Chondrocyte (in vitro differentiated cells): ENCODE measurements around the gene LHX6. TPM values are rescaled to one million over a fixed set of nuclear protein-coding genes. Genes with fewer than 3 reads are reported as not detected.

ENCODE experiments used
- DNase-seq: peaks from one replicate; pipeline ENCODE4 v3.0.0; 2021; ENCODE audit warnings: mixed read lengths, low spot score
- H3K27ac Mint-ChIP-seq: one replicate; pipeline ENCODE4 v1.8.0; 2021; ENCODE audit warnings: mild to moderate bottlenecking, moderate library complexity, mixed read lengths; ENCODE audit not compliant: unreplicated experiment
- H3K27me3 Mint-ChIP-seq: 2 replicates; pipeline ENCODE4 v1.8.0; 2021; ENCODE audit warnings: low read depth, mixed read lengths
- H3K36me3 Mint-ChIP-seq: 2 replicates; pipeline ENCODE4 v1.8.0; 2021; ENCODE audit warnings: low read depth, mixed read lengths
- H3K4me1 Mint-ChIP-seq: 2 replicates; pipeline ENCODE4 v1.8.0; 2021; ENCODE audit warnings: low read depth, mild to moderate bottlenecking, mixed read lengths
- H3K4me3 Mint-ChIP-seq: one replicate; pipeline ENCODE4 v1.8.0; 2021; ENCODE audit warnings: mild to moderate bottlenecking, moderate library complexity, mixed read lengths; ENCODE audit not compliant: unreplicated experiment
- H3K9me3 Mint-ChIP-seq: 2 replicates; pipeline ENCODE4 v1.8.0; 2021; ENCODE audit warnings: low read depth, mixed read lengths
- total RNA-seq: library from RNA; stranded (reverse); gene quantifications from 3 replicates; pipeline ENCODE4 v1.2.1, GENCODE V29; 2021
- TF ChIP-seq, protein P1 (sequence below): fragments of 200-600 bp; sonication (generic); IDR thresholded peaks from 2 replicates; pipeline ENCODE4 v1.5.0; 2021; ENCODE audit warnings: antibody characterized with exemption, mild to moderate bottlenecking, moderate library complexity

The LHX6 gene
- total RNA-seq, 1 donor from 2014 or later = not detected

DNA sequence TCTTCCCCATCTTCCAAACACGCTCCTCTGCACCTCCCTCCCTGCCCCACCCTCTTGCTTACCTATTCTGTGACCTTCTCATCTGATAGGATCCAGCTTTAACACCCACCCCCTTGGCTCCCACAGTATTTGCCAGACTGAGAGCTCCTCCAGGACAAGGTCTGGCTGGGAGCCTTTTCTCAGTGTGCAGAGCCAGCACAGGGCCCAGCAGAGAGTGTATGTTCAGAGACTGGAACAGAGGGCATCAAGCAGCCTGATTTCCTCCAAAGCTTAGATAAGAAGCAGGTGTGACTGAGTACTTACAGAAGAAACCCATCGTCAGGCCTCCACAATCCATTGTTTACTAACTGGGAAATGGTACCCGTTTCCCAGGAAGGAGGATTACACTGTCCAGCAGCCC lies 26.6 kb downstream of the LHX6 start:
- no peak for DNase-seq
- TF ChIP-seq, protein P1, sequence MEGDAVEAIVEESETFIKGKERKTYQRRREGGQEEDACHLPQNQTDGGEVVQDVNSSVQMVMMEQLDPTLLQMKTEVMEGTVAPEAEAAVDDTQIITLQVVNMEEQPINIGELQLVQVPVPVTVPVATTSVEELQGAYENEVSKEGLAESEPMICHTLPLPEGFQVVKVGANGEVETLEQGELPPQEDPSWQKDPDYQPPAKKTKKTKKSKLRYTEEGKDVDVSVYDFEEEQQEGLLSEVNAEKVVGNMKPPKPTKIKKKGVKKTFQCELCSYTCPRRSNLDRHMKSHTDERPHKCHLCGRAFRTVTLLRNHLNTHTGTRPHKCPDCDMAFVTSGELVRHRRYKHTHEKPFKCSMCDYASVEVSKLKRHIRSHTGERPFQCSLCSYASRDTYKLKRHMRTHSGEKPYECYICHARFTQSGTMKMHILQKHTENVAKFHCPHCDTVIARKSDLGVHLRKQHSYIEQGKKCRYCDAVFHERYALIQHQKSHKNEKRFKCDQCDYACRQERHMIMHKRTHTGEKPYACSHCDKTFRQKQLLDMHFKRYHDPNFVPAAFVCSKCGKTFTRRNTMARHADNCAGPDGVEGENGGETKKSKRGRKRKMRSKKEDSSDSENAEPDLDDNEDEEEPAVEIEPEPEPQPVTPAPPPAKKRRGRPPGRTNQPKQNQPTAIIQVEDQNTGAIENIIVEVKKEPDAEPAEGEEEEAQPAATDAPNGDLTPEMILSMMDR = no peak
- peaks cover 18% of the 10 kb centered on the region for H3K27me3 Mint-ChIP-seq
- no peak overlapping the region for H3K4me3 Mint-ChIP-seq
- H3K9me3 Mint-ChIP-seq = no peaks in the 10 kb centered on the region
- H3K36me3 Mint-ChIP-seq = no peaks in the 10 kb centered on the region
- H3K27ac Mint-ChIP-seq = no peak overlapping the region
- peaks cover 33% of the 10 kb centered on the region for H3K4me1 Mint-ChIP-seq

DNA sequence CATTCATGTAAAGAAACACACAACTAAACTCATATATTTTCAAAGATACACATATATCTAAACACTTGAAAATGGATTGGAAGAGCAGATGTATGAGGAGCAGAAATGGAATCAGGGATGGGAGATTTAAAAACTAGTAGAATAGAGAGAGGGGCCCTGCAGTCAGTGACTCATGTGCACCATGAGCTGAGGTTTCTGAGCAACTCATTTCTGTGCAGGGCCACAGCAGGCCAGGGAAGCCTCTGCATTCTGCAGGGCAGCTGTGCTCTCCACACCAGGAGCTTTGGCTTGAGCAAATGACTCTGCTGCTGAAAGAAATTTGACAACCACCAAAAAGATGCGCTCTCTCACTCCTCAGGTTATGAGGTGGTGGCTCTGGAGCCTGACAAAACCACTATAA lies 27.1 kb downstream of the LHX6 start:
- TF ChIP-seq, protein P1 = no peak
- no peaks in the 10 kb centered on the region for H3K36me3 Mint-ChIP-seq
- H3K9me3 Mint-ChIP-seq = no peaks in the 10 kb centered on the region
- H3K4me1 Mint-ChIP-seq = peaks cover 28% of the 10 kb centered on the region
- peaks cover 23% of the 10 kb centered on the region for H3K27me3 Mint-ChIP-seq
- no peak overlapping the region for H3K27ac Mint-ChIP-seq
- DNase-seq = no peak
- no peak overlapping the region for H3K4me3 Mint-ChIP-seq

DNA sequence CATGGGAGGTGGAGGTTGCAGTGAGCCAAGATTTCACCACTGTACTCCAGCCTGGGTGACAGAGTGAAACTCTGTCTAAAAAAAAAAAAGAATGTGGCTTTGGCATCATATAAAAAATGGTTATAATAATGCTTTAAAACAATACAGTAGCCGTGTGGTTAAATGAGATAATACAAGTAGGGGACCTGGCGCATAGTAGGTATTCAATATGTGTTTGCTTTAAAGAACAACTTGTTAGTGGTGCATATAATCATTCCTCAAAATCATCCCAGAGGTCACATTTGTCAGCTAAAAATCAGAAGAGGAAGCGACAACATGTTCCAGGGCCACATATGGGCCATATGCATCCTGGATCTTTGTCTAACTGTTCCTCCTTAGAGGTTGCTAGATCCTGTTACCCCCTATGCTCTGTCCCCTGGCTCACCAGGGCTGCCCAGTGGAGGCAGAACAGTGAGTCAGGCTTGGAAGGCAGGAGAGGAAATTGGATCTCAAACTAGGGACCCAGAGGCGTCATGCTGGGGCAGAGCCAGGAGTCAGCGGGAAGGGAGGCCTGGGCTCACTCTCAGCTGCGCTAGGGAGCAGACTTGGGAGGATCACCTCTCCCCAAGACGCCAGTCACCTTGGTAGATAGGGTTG lies 27.7 kb downstream of the LHX6 start:
- TF ChIP-seq, protein P1 = no peak
- Mint-ChIP-seq H3K9me3 (no peaks in the 10 kb centered on the region), H3K36me3 (no peaks in the 10 kb centered on the region), H3K27ac (peak overlapping the region; percentile 38), H3K4me1 (peaks cover 22% of the 10 kb centered on the region), H3K27me3 (peaks cover 24% of the 10 kb centered on the region), H3K4me3 (no peak overlapping the region)
- no peak for DNase-seq

DNA sequence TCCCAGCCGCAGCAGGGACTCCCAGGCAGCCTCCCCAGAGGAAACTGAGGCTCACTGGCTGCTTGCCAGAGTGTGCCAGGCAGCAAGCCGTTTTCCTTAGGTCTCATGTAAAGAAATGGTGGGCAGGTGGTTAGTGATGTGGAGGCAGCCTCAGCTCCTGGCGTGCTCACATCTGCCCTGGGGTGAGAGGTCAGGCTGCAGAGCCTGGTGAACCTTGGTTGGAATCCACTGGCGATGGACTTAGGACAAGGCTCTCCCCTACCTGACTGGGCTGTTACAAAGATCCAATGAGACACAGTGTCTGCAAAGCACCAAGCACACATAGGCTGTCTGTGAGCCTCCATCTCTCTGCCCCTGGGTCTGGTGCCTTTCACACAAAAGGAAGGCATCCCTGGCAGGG lies 30.9 kb downstream of the LHX6 start:
- TF ChIP-seq, protein P1 = no peak
- Mint-ChIP-seq H3K27me3 (peaks cover 31% of the 10 kb centered on the region), H3K4me3 (no peak overlapping the region), H3K9me3 (no peaks in the 10 kb centered on the region), H3K4me1 (peaks cover 16% of the 10 kb centered on the region), H3K27ac (no peak overlapping the region), H3K36me3 (no peaks in the 10 kb centered on the region)
- DNase-seq = no peak

DNA sequence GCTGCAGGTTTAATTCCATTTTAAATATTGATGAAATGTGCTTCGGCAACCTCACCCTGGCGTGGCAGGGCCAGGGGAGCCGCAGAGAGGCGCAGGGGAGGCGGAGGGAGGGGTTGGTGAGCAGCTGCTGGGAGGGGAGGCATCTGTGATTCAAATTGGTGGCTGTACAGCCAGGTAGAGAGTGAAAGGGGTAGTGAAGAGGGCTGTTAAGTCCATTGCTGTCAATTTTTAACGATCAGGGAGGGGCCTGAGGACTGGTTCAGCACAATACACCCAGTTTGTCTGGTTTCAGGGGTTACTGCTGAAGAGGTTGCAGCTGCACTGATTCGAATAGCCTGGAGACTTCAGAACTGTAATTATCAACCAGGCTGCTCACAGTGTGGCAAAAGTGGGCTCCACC lies 31.3 kb downstream of the LHX6 start:
- Mint-ChIP-seq H3K27me3 (peaks cover 36% of the 10 kb centered on the region), H3K4me1 (peaks cover 21% of the 10 kb centered on the region), H3K36me3 (no peaks in the 10 kb centered on the region), H3K4me3 (no peak overlapping the region), H3K9me3 (no peaks in the 10 kb centered on the region), H3K27ac (no peak overlapping the region)
- DNase-seq = no peak
- TF ChIP-seq, protein P1 = no peak
